HCEC 1CT (cell line): ENCODE measurements around the gene CTNND2.
"Not testable (repeated sequence)": the region's sequence is repeated elsewhere in the genome, so short reads cannot be mapped to it uniquely, and the experiment has no call there.

Source experiments
- DNase-seq: peaks from one replicate; pipeline ENCODE4 v3.0.0-alpha.2; 2017

Gene CTNND2

GRCh38 chr5:11146171-11146570 is 758.1 kb downstream of the CTNND2 start:
- DNase-seq, result no peak

- DNase-seq, result no peak
These were observed 760.6 kb downstream of the CTNND2 start for GRCh38 chr5:11143456-11144267.

GRCh38 chr5:11139217-11139865 is 764.9 kb downstream of the CTNND2 start:
- no peak for DNase-seq

- DNase-seq, result no peak
These were observed 774.1 kb downstream of the CTNND2 start for GRCh38 chr5:11130131-11130530.

- no peak for DNase-seq
These were observed 776.2 kb downstream of the CTNND2 start for GRCh38 chr5:11128021-11128420.

GRCh38 chr5:11126844-11127243 is 777.4 kb downstream of the CTNND2 start:
- DNase-seq, result no peak

- DNase-seq, result no peak
These were observed 782.4 kb downstream of the CTNND2 start for GRCh38 chr5:11121885-11122284.

- DNase-seq, result no peak
These were observed 794.1 kb downstream of the CTNND2 start for GRCh38 chr5:11110128-11110527.

- DNase-seq, result no peak
These were observed 798.5 kb downstream of the CTNND2 start for GRCh38 chr5:11105696-11106095.

GRCh38 chr5:11104651-11105112 is 799.6 kb downstream of the CTNND2 start:
- no peak for DNase-seq

- no peak for DNase-seq
These were observed 800.0 kb downstream of the CTNND2 start for GRCh38 chr5:11104210-11104609.

- no peak for DNase-seq
These were observed 820.1 kb downstream of the CTNND2 start for GRCh38 chr5:11084111-11084510.

GRCh38 chr5:11082404-11082945 is 821.8 kb downstream of the CTNND2 start:
- DNase-seq, result no peak

GRCh38 chr5:11076945-11077613 is 827.2 kb downstream of the CTNND2 start:
- DNase-seq, result no peak

GRCh38 chr5:11075035-11075805 is 829.0 kb downstream of the CTNND2 start:
- DNase-seq, result no peak

- no peak for DNase-seq
These were observed 831.7 kb downstream of the CTNND2 start for GRCh38 chr5:11072568-11072967.

- no peak for DNase-seq
These were observed 832.2 kb downstream of the CTNND2 start for GRCh38 chr5:11072076-11072475.

- no peak for DNase-seq
These were observed 835.2 kb downstream of the CTNND2 start for GRCh38 chr5:11069041-11069440.

GRCh38 chr5:11065723-11066122 is 838.5 kb downstream of the CTNND2 start:
- DNase-seq, result not testable (repeated sequence)

GRCh38 chr5:11064763-11065450 is 839.3 kb downstream of the CTNND2 start:
- DNase-seq, result no peak

GRCh38 chr5:11062397-11062796 is 841.8 kb downstream of the CTNND2 start:
- no peak for DNase-seq

GRCh38 chr5:11056560-11056959 is 847.7 kb downstream of the CTNND2 start:
- DNase-seq, result no peak
